IMR-90 (cell line): ENCODE results near the gene LTBP1. TPM values are rescaled to one million over a fixed set of nuclear protein-coding genes. Genes with fewer than 3 reads are reported as not detected.

ENCODE experiments used
- ATAC-seq: fragments of 200-7000 bp; cut with Tn5 transposase; 2 replicates; pipeline ENCODE4 v1.9.1; 2020; ENCODE audit warnings: low read depth, mild to moderate bottlenecking, moderate library complexity
- BruUV-seq: library from RNA; stranded (reverse); fragments of 400-500 nt; replicated peaks from 2 replicates; lab custom pipeline; 2021; lab: Mats Ljungman, UMichigan
- CTCF ChIA-PET: fragments of 300-600 bp; formaldehyde crosslinking; extraction: SDS; loops from one replicate; lab custom pipeline; 2021; ENCODE audit warnings: antibody characterized with exemption; lab: Yijun Ruan, JAX
- POLR2A ChIA-PET: fragments of 300-600 bp; sonication (Branson Sonifier 250); formaldehyde crosslinking; loops from one replicate; lab custom pipeline; 2022; ENCODE audit warnings: antibody characterized with exemption; ENCODE audit not compliant: unreplicated experiment; lab: Charles Lee
- DNase-seq: peaks from one replicate; pipeline ENCODE4 v3.0.0; 2013
- H2AFZ ChIP-seq: replicated peaks from 2 replicates; pipeline ENCODE3; 2013; ENCODE audit warnings: low read length, mild to moderate bottlenecking; ENCODE audit not compliant: poor library complexity
- H2AK5ac ChIP-seq: 2 replicates; pipeline ENCODE4 v1.6.1; 2013; ENCODE audit warnings: low read depth, low read length, inconsistent platforms
- H2AK9ac ChIP-seq: replicated peaks from 2 replicates; pipeline ENCODE3; 2013; ENCODE audit warnings: mild to moderate bottlenecking, low read depth, low read length, moderate library complexity; ENCODE audit not compliant: poor library complexity
- H2BK120ac ChIP-seq: 2 replicates; pipeline ENCODE4 v1.6.1; 2013; ENCODE audit warnings: low read depth, low read length, inconsistent platforms
- H2BK15ac ChIP-seq: 3 replicates; pipeline ENCODE4 v1.6.1; 2013; ENCODE audit warnings: low read depth, low read length, inconsistent platforms
- H2BK20ac ChIP-seq: 2 replicates; pipeline ENCODE4 v1.6.1; 2013; ENCODE audit warnings: low read depth, mild to moderate bottlenecking, inconsistent platforms, low read length, moderate library complexity
- H2BK5ac ChIP-seq: 2 replicates; pipeline ENCODE4 v1.6.1; 2013; ENCODE audit warnings: mild to moderate bottlenecking, low read depth, low read length, inconsistent platforms; ENCODE audit not compliant: poor library complexity, severe bottlenecking
- H3K14ac ChIP-seq: replicated peaks from 2 replicates; pipeline ENCODE4 v1.6.1; 2013; ENCODE audit warnings: low read depth, low read length, inconsistent platforms
- H3K18ac ChIP-seq: 2 replicates; pipeline ENCODE4 v1.6.1; 2013; ENCODE audit warnings: low read depth, low read length, control low read depth
- H3K23ac ChIP-seq: 2 replicates; pipeline ENCODE4 v1.6.1; 2013; ENCODE audit warnings: low read depth, low read length, inconsistent platforms
- H3K27ac ChIP-seq: 2 replicates; pipeline ENCODE4 v1.5.1; 2013; ENCODE audit warnings: mild to moderate bottlenecking, control low read depth, low read length; ENCODE audit not compliant: insufficient read depth
- H3K27me3 ChIP-seq: 2 replicates; pipeline ENCODE4 v1.6.1; 2013; ENCODE audit warnings: low read length; ENCODE audit not compliant: control insufficient read depth, insufficient read depth
- H3K36me3 ChIP-seq: 2 replicates; pipeline ENCODE4 v1.6.1; 2013; ENCODE audit warnings: low read length, mixed read lengths; ENCODE audit not compliant: control insufficient read depth, insufficient read depth
- H3K4ac ChIP-seq: 2 replicates; pipeline ENCODE4 v1.6.1; 2013; ENCODE audit warnings: low read depth, low read length, inconsistent platforms
- H3K4me1 ChIP-seq: 2 replicates; pipeline ENCODE4 v1.6.1; 2013; ENCODE audit warnings: low read length, mixed read lengths; ENCODE audit not compliant: control insufficient read depth, insufficient read depth
- H3K4me2 ChIP-seq: 2 replicates; pipeline ENCODE4 v1.6.1; 2013; ENCODE audit warnings: low read depth, mild to moderate bottlenecking, control low read depth, low read length, moderate library complexity
- H3K4me3 ChIP-seq: 2 replicates; pipeline ENCODE4 v1.5.1; 2013; ENCODE audit warnings: low read depth, mild to moderate bottlenecking, control low read depth, low read length, moderate library complexity; ENCODE audit not compliant: insufficient read depth
- H3K56ac ChIP-seq: 2 replicates; pipeline ENCODE4 v1.6.1; 2013; ENCODE audit warnings: low read length, inconsistent platforms; ENCODE audit not compliant: insufficient read depth; ENCODE audit errors: extremely low read depth
- H3K79me1 ChIP-seq, 2 experiments: 2 replicates each; pipeline ENCODE4 v1.6.1; 2013; ENCODE audit warnings: low read length in 2 of 2, inconsistent platforms in 1 of 2, low read depth in 1 of 2
- H3K9ac ChIP-seq: 2 replicates; pipeline ENCODE4 v1.6.1; 2013; ENCODE audit warnings: low read depth, low read length, control low read depth
- H3K9me1 ChIP-seq: 2 replicates; pipeline ENCODE4 v1.6.1; 2013; ENCODE audit warnings: low read length, inconsistent platforms; ENCODE audit not compliant: insufficient read depth
- H3K9me3 ChIP-seq: 2 replicates; pipeline ENCODE4 v1.6.1; 2013; ENCODE audit warnings: low read length; ENCODE audit not compliant: control insufficient read depth, insufficient read depth
- H4K20me1 ChIP-seq: 2 replicates; pipeline ENCODE4 v1.6.1; 2013; ENCODE audit warnings: low read length, inconsistent platforms; ENCODE audit not compliant: insufficient read depth
- H4K5ac ChIP-seq: 2 replicates; pipeline ENCODE4 v1.6.1; 2013; ENCODE audit warnings: mild to moderate bottlenecking, low read depth, low read length, control low read depth
- H4K8ac ChIP-seq, 2 experiments: 2 replicates each; pipeline ENCODE4 v1.6.1; 2013; ENCODE audit warnings: low read depth in 2 of 2, low read length in 2 of 2, control low read depth in 1 of 2, inconsistent platforms in 1 of 2
- H4K91ac ChIP-seq: 2 replicates; pipeline ENCODE4 v1.6.1; 2013; ENCODE audit warnings: low read depth, low read length, inconsistent platforms; ENCODE audit not compliant: insufficient read depth
- BHLHE40 ChIP-seq: fragments of 150-350 bp; IDR thresholded peaks from 2 replicates; pipeline ENCODE4 v1.6.1; 2016; ENCODE audit warnings: mild to moderate bottlenecking, low read depth, low read length
- CHD1 ChIP-seq: IDR thresholded peaks from 2 replicates; pipeline ENCODE4 v1.6.1; 2012; ENCODE audit warnings: low read depth, low read length, improper control_type of control experiment
- CTCF ChIP-seq: conservative IDR thresholded peaks from 2 replicates; pipeline ENCODE4 v1.5.1; 2012; ENCODE audit warnings: mild to moderate bottlenecking, low read depth, low read length, improper control_type of control experiment
- ELK1 ChIP-seq: fragments of 150-350 bp; IDR thresholded peaks from 2 replicates; pipeline ENCODE4 v1.6.1; 2016; ENCODE audit warnings: low read depth, mild to moderate bottlenecking, low read length, moderate library complexity, borderline replicate concordance
- FOS ChIP-seq: fragments of 150-350 bp; IDR thresholded peaks from 2 replicates; pipeline ENCODE4 v1.6.1; 2016; ENCODE audit warnings: low read depth, low read length
- MAFK ChIP-seq: IDR thresholded peaks from 2 replicates; pipeline ENCODE4 v1.6.1; 2012; ENCODE audit warnings: low read depth, low read length, improper control_type of control experiment
- MAZ ChIP-seq: IDR thresholded peaks from 2 replicates; pipeline ENCODE4 v1.6.1; 2012; ENCODE audit warnings: low read depth, mild to moderate bottlenecking, low read length, improper control_type of control experiment, moderate library complexity, borderline replicate concordance
- MXI1 ChIP-seq: IDR thresholded peaks from 2 replicates; pipeline ENCODE4 v1.6.1; 2012; ENCODE audit warnings: low read depth, mild to moderate bottlenecking, low read length, moderate library complexity, borderline replicate concordance
- NFE2L2 ChIP-seq: fragments of 150-350 bp; IDR thresholded peaks from 2 replicates; pipeline ENCODE4 v1.6.1; 2016; ENCODE audit warnings: low read depth, mild to moderate bottlenecking, low read length
- POLR2A ChIP-seq: IDR thresholded peaks from 2 replicates; pipeline ENCODE4 v1.6.1; 2012; ENCODE audit warnings: mild to moderate bottlenecking, low read depth, low read length
- RAD21 ChIP-seq: IDR thresholded peaks from 2 replicates; pipeline ENCODE4 v1.6.1; 2012; ENCODE audit warnings: low read length, improper control_type of control experiment
- RCOR1 ChIP-seq: IDR thresholded peaks from 2 replicates; pipeline ENCODE4 v1.6.1; 2012; ENCODE audit warnings: mild to moderate bottlenecking, low read length, improper control_type of control experiment; ENCODE audit not compliant: insufficient replicate concordance
- RFX5 ChIP-seq: IDR thresholded peaks from 2 replicates; pipeline ENCODE4 v1.8.0; 2012; ENCODE audit warnings: low read depth, mild to moderate bottlenecking, low read length, moderate library complexity
- SMC3 ChIP-seq: fragments of 150-350 bp; IDR thresholded peaks from 2 replicates; pipeline ENCODE4 v1.6.1; 2016; ENCODE audit warnings: low read depth, mild to moderate bottlenecking, antibody characterized with exemption, low read length, moderate library complexity
- USF2 ChIP-seq: fragments of 150-350 bp; IDR thresholded peaks from 2 replicates; pipeline ENCODE4 v1.6.1; 2017; ENCODE audit warnings: mild to moderate bottlenecking, antibody characterized with exemption, low read length, low read depth
- WGBS, 2 experiments: methylation state at CpG; one replicate each; pipeline versions ENCODE4 v1.1.5 to v1.1.7; 2013; ENCODE audit warnings: missing lambda C conversion rate in 2 of 2; ENCODE audit not compliant: insufficient read length in 1 of 2; ENCODE audit errors: extremely low coverage in 2 of 2; 5-methylcytosine and 5-hydroxymethylcytosine counted together
- dilution Hi-C: fragments of 300-500 bp; cut with HindIII; formaldehyde crosslinking; loops from one replicate; pipeline ENCODE4 v1.14.3; 2018; ENCODE audit warnings: low sequenced_read_pairs; ENCODE audit not compliant: unreplicated experiment
- in situ Hi-C: fragments of 300-500 bp; cut with MboI; formaldehyde crosslinking; loops from 3 replicates; pipeline ENCODE4 v1.14.3; 2019; ENCODE audit warnings: low sequenced_read_pairs, inconsistent platforms, mixed read lengths
- intact Hi-C: fragments of 100-400 bp; cut with micrococcal nuclease; formaldehyde crosslinking; loops from 2 replicates; pipeline ENCODE4 v1.10.0; 2022
- polyA plus RNA-seq, 3 experiments: library from polyadenylated mRNA; depleted of rRNA; stranded (reverse); fragments of >200 nt; gene quantifications; 2 replicates each; pipeline ENCODE4 v1.2.3, GENCODE V29; 2012; ENCODE audit warnings: low replicate concordance in 1 of 3
- total RNA-seq: library from RNA; depleted of rRNA; stranded (reverse); fragments of >200 nt; gene quantifications from 2 replicates; pipeline ENCODE4 v1.2.3, GENCODE V29; 2012

Gene LTBP1
- total and polyA plus RNA-seq, 2 of the 4 experiments (the other 2 are of a cell fraction) = 235 to 326 TPM

- dilution Hi-C loops (no loop called here), intact Hi-C loops (no loop called here), in situ Hi-C loops (no loop called here)
- no CpG with 5 or more reads among the region's 2 CpGs for WGBS, 2 experiments
- DNase-seq (no peak), ATAC-seq (no peak)
- H2BK15ac ChIP-seq = peak overlapping the region; percentile 11; the same call in 1 of the 3 replicates
- no peak overlapping the region; the same call in 1 of the 2 replicates for H3K18ac ChIP-seq
- BruUV-seq = no TSS peak
- 0 out of 2 replicates have a peak overlapping the region, but pooled peaks have one; percentile 49 for H2AK5ac ChIP-seq
- no peaks in the 10 kb centered on the region for H4K20me1 ChIP-seq
- H3K4ac ChIP-seq = peak overlapping the region; percentile 10; the same call in 1 of the 2 replicates
- peak overlapping the region in 1 of 2 experiments; percentile 52; a peak in 1 of 4 replicates for H4K8ac ChIP-seq
- no peak overlapping the region for H4K5ac ChIP-seq
- H2BK5ac ChIP-seq = no peak overlapping the region
- no peak overlapping the region for H3K23ac ChIP-seq
- ChIA-PET CTCF (interaction anchor here (0.8 kb wide), 1 partner anchor 20 kb away, joined by 3 read pairs; no protein-coding TSS in a partner anchor), POLR2A (no interaction called here)
- H3K36me3 ChIP-seq = no peaks in the 10 kb centered on the region
- H2BK20ac ChIP-seq = peak overlapping the region; percentile 55; the same call in 1 of the 2 replicates
- H2AK9ac ChIP-seq = no peak overlapping the region
- H3K9ac ChIP-seq = no peak overlapping the region
- peak overlapping the region; percentile 23; the same call in 1 of the 2 replicates for H4K91ac ChIP-seq
- H3K14ac ChIP-seq = 0 out of 2 replicates have a peak overlapping the region, but pooled peaks have one; percentile 21
- H3K9me3 ChIP-seq = no peaks in the 10 kb centered on the region
- TF ChIP-seq MXI1 = no peak
- no peak for TF ChIP-seq SMC3
- TF ChIP-seq USF2 = no peak
- no peak for TF ChIP-seq FOS
- no peak for TF ChIP-seq CHD1
- no peak for TF ChIP-seq NFE2L2
- TF ChIP-seq CTCF = no peak
- TF ChIP-seq RFX5 = no peak
- no peak for TF ChIP-seq RCOR1
- TF ChIP-seq RAD21 = no peak
- TF ChIP-seq POLR2A = no peak
- no peak for TF ChIP-seq ELK1
- no peak for TF ChIP-seq MAZ
- no peak for TF ChIP-seq MAFK
- TF ChIP-seq BHLHE40 = no peak
- H3K4me1 ChIP-seq = peaks cover 15% of the 10 kb centered on the region
- H2BK120ac ChIP-seq = peak overlapping the region; percentile 50; the same call in 1 of the 2 replicates
- H2AFZ ChIP-seq = no peak overlapping the region
- H3K27me3 ChIP-seq = no peaks in the 10 kb centered on the region
- H3K4me3 ChIP-seq = no peak overlapping the region
- H3K27ac ChIP-seq = no peak overlapping the region
- peaks cover 15% of the 10 kb centered on the region; the same call in 1 of the 2 replicates for H3K9me1 ChIP-seq
- H3K79me1 ChIP-seq = no peaks in the 10 kb centered on the region
- H3K56ac ChIP-seq = no peak overlapping the region
- no peak overlapping the region for H3K4me2 ChIP-seq
These were observed 475.1 kb downstream of the LTBP1 start for GRCh38 chr2:33421820-33422219.
